ENCODE data around the gene RAP2A.

- no peak for TF ChIP-seq POLR2A (IDR thresholded peaks at IDR 0.05)
- TF ChIP-seq CTCF (IDR thresholded peaks at IDR 0.05), result no peak
Observed at GRCh38 chr13:97397267-97397666, 36.7 kb upstream of the RAP2A start.
